HL-60/S4 treated with phorbol 12-myristate 13-acetate at 8.2 ng/mL for 4 days and 3 days (cell line): Measurements from ENCODE around the gene CNTNAP5.

ENCODE experiments used
- in situ Hi-C: fragments of 300-500 bp; cut with MboI; formaldehyde crosslinking; loops from 2 replicates; pipeline ENCODE4 v1.15.0; 2022; ENCODE audit warnings: low sequenced_read_pairs

Gene CNTNAP5

DNA sequence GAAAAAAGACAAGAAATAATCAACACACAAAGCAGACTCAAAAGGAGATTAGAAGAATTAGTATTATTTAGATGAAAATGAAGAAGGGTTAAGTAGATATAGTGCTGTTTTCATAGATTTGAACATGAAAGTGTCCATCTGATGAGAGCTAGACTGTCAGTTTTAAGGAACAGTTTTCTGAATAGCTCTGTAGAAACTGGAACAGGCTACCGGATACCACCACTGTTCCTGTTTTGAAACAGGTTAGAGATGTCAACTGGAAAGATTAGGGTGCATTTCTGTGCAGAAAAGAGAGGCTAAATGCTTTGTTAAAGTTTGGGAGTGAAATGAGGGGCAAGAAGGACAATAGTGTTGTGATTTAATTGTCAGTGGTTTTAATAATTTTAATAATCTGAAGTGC is 908.8 kb downstream of the CNTNAP5 start:
- in situ Hi-C loops, result no loop called here

DNA sequence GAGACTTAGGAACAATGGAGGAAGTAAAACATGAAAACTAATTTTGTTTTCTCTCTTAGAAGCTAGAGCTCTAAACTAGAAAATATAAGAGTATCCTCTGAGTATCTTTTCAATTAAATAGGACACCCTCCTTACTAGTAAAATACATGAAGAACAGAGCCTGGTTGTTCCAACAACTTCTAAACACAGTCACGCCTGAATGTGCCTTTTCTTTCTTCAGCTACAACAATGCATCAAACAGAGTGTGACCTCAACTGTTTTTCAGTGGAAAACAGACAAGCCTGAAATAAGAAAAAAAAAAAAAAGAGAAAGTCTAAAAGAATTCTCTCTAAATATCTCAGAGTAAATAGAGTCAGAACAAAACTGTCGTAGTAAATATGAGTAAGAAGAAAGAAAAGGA is 928.8 kb downstream of the CNTNAP5 start:
- in situ Hi-C loops, result no loop called here

GRCh38 chr2:124959581-124959980 is 934.5 kb downstream of the CNTNAP5 start:
- in situ Hi-C loops, result no loop called here

DNA sequence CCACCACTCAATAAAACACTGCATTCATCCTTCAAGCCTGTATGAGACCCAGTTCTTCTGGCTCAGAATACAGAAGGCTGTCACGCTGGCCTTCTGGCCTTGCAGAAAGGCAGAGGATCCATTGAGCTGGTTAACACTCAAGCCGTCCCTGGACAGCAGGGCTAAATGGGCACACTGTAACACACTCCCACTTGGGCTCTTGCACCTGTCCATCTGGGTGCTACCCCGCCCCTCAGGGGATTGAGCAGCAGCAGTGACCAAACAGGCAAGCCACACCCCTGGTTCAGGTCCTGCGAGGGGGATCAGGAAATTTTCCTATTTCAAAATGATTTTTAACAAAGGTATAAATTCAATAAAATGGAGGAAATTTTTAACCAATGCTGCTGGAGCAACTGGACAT is 936.0 kb downstream of the CNTNAP5 start:
- in situ Hi-C loops, result no loop called here
